AG04449 (cell line): ENCODE measurements around the gene CCL3.

ENCODE experiments used
- CTCF ChIA-PET: fragments of 350-600 bp; formaldehyde crosslinking; extraction: SDS; loops from one replicate; lab custom pipeline; 2021; ENCODE audit warnings: antibody characterized with exemption; lab: Yijun Ruan, JAX
- POLR2A ChIA-PET: fragments of 400-600, 350-600 bp; formaldehyde crosslinking; extraction: SDS; loops from one replicate; lab custom pipeline; 2020; ENCODE audit warnings: antibody characterized with exemption, inconsistent platforms; lab: Yijun Ruan, JAX
- DNase-seq: peaks from one replicate; pipeline ENCODE4 v3.0.0-alpha.2; 2010; ENCODE audit warnings: low read depth, low spot score
- H3K4me3 ChIP-seq: 2 replicates; pipeline ENCODE4 v1.5.1; 2011; ENCODE audit warnings: low read depth, mild to moderate bottlenecking, control low read depth, low read length
- TF ChIP-seq, protein P1 (sequence below): IDR thresholded peaks from one replicate; pipeline ENCODE4 v1.5.1; 2011; ENCODE audit warnings: mild to moderate bottlenecking, moderate library complexity, low read length, control low read depth, inconsistent platforms; ENCODE audit not compliant: insufficient read depth; ENCODE audit errors: missing control alignments

CCL3 gene

DNA sequence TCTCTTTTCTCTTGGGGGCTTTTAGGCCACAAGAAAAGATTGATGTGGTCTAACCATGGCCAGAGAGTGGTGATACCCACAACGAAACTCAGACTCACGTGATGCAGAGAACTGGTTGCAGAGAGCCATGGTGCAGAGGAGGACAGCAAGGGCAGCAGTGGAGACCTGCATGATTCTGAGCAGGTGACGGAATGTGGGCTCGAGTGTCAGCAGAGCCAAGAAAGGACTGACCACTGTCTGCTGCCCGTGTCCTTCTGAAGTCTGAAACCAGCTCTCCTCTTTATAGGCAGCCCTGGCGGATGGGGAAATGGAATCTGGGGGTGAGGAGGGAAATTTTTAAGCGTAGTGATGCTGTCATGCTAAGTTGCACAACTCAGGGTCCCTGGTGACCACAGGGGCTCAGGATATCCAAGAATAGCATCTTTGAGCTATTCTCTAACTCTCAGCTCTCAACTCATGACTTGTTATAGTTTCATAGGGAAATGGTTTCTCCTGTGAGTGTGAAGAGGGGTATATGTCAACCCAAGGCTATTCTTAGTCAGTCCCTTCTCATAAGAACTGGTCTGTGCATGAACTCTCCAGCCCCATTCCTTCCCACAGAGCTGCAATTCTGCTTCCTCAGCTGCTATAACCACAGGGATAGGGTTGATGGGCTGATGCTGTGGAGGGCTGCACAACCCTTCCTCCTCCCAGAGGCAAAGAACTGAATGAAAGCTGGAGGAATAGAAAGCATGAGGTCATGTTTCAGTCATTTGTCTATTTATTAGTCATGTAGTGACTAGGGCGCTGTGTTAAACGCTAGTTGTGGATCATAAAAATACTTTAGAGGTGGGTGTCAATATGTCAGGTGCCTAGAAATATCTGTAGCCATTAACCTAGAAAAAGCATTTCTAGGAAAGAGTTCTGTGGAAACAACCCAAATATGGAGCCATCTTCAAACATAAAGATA, at the start of gene CCL3:
CCL3 (minus strand) TSS at position 256 of the 949 bp plus-strand sequence; CDS start at position 171, 85 bp downstream.
- POLR2A ChIA-PET, result no interaction called here

DNA sequence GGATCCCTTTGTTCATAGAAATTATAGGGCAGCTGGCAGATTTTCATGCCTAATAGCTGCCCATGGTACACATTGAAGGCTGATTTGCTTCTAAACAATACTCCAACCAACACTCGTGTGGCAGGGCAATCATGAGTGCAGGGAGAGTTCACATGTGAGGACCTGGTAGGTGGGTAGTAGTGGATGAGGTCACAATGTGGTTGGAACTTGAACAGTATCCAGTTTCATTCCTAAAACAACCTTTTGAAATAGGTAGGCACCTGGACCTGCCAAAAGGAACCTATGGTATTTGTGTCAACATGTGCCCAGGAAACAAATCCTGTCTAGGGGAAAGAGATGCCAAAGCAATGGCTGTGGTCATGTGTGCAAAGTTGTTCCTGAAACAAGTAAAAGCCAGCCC, 46.5 kb upstream of the CCL3 start:
- no peak overlapping the region for H3K4me3 ChIP-seq
- ChIA-PET CTCF (interaction anchor here (6.6 kb wide), 1 partner anchor 11 kb away, joined by 79 read pairs; no protein-coding TSS in a partner anchor), POLR2A (no interaction called here)
- TF ChIP-seq, protein P1, sequence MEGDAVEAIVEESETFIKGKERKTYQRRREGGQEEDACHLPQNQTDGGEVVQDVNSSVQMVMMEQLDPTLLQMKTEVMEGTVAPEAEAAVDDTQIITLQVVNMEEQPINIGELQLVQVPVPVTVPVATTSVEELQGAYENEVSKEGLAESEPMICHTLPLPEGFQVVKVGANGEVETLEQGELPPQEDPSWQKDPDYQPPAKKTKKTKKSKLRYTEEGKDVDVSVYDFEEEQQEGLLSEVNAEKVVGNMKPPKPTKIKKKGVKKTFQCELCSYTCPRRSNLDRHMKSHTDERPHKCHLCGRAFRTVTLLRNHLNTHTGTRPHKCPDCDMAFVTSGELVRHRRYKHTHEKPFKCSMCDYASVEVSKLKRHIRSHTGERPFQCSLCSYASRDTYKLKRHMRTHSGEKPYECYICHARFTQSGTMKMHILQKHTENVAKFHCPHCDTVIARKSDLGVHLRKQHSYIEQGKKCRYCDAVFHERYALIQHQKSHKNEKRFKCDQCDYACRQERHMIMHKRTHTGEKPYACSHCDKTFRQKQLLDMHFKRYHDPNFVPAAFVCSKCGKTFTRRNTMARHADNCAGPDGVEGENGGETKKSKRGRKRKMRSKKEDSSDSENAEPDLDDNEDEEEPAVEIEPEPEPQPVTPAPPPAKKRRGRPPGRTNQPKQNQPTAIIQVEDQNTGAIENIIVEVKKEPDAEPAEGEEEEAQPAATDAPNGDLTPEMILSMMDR, result no peak
- no peak for DNase-seq

More for the DNA sequence above, at the start of gene CCL3:
- DNase-seq, result no peak
- TF ChIP-seq, protein P1, result no peak
- H3K4me3 ChIP-seq, result no peak within 1 kb of the TSS
- CTCF ChIA-PET, result no interaction called here

DNA sequence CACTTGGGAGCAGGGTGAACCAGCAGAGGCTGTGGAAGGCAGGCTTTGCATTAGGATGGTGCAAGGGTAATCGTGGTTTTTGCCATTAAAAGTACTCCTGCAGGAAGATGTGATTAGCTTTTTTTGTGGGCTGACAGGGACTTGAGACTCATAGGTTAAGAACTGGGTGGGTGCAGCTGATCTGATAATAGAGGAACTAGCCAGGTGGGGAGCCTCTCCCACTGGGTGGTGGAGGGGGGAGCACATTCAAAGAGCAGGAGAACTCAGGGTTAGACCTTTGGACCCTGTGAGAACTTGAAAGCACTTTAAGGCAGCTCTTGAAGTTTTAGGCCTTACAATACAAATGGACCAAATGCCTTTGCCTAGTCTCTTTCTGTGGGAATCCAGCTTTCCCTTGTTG, 46.1 kb upstream of the CCL3 start:
- CTCF ChIA-PET, result interaction anchor here (6.6 kb wide), 1 partner anchor 12 kb away, joined by 79 read pairs; no protein-coding TSS in a partner anchor
- DNase-seq, result no peak
- TF ChIP-seq, protein P1, result no peak
- H3K4me3 ChIP-seq, result no peak overlapping the region
- POLR2A ChIA-PET, result no interaction called here

DNA sequence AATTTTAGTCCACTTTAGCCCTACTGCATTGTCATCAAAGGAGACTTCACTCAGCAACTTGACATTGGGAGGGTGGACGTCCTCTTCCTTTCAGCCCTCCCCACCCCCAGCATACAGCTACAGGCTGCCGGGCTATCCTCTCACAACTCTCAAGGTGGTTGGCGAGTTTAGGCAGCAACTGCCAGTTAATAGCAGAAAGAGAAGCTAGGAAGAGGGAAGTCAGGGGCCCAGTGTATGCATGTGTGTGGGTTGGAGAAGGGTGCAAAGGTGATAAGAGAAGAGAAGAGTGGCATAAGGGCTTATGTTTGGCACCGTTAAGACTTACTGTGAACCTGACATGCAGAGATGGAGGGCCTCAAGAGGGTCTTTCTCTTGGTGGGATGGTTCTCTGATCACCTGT, 45.5 kb upstream of the CCL3 start:
- TF ChIP-seq, protein P1, result no peak

DNA sequence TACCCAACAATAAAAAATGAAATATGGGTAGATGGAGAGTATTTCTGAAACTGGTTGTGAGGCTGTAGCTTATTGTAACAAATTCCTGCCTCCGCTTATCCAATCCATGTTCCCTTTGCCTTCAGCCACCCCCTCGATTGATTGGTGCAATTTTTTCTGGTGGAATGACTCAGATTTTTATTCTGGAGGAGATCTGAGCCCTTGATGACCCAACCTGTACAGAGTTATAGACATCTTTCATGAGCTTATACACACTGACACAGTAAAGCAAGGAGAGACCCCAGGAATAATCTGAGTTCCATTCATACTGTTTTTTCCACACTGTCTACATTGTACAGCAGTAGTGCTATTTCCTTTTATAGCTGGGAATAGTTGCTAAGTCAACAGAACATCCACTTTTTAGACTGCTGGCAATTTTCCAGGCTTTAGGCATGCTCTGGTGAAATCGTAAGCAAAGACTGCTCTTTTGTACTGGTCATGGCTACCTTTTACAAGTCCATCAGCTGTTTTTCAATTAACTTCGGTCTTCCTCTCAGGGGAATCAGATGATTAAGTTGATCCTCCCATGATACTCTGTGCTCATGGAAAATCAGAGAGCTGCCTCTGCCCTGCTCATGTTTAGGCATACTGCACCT, 43.8 kb upstream of the CCL3 start:
- POLR2A ChIA-PET, result interaction anchor here (0.6 to 1.8 kb wide), 2 partner anchors 49 to 54 kb away, joined by 3 to 4 read pairs; no protein-coding TSS in a partner anchor
- H3K4me3 ChIP-seq, result no peak overlapping the region
- CTCF ChIA-PET, result interaction anchor here (1.5 to 6.6 kb wide), 2 partner anchors 10 to 14 kb away, joined by 4 to 79 read pairs; no protein-coding TSS in a partner anchor
- DNase-seq, result no peak
- TF ChIP-seq, protein P1, result no peak

More for the DNA sequence above, 45.5 kb upstream of the CCL3 start:
- DNase-seq, result no peak
- ChIA-PET POLR2A (no interaction called here), CTCF (interaction anchor here (6.6 kb wide), 1 partner anchor 12 kb away, joined by 79 read pairs; no protein-coding TSS in a partner anchor)
- H3K4me3 ChIP-seq, result no peak overlapping the region
